ENCODE results near the gene ZNRF2. TPM values are rescaled to one million over a fixed set of nuclear protein-coding genes. Genes with fewer than 3 reads are reported as not detected.
"Not testable (repeated sequence)": the region's sequence is repeated elsewhere in the genome, so short reads cannot be mapped to it uniquely, and the experiment has no call there.

ZNRF2 gene
- total RNA-seq, 1 experiment from 2014 or later = 45.3 TPM

DNA sequence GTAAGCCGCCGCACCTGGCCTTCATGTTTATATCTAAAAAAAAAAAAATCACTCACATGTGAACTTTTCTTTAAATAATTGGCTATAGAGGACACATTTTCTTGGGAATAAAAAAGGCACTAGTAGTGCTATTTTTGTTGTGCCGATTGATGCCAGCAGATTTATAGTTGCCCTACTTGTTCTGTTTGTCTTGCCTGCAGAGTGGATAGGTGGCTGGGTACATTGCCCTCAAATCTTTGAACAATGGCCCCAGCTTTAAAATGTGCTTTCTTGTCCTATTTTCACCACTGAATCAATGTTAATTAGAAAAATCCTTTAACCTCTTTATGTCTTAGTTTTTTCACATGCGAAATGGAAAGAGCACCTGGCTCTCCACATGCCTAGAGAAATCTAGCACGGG lies 30.1 kb upstream of the ZNRF2 start:
- Histone ChIP-seq H4K20me1 (ENCODE audit: insufficient read depth, low read depth, low read length) (no peaks in the 10 kb centered on the region), H3K36me3 (ENCODE audit: insufficient read depth, low read length) (no peaks in the 10 kb centered on the region), H3K9ac (ENCODE audit: low read length) (no peak overlapping the region), H3K9me3 (ENCODE audit: low read length) (no peaks in the 10 kb centered on the region), H3K9me2 (replicated peaks; ENCODE audit: insufficient read depth, low read length) (no peaks in the 10 kb centered on the region), H3K4me2 (ENCODE audit: low read depth, low read length, poor library complexity, severe bottlenecking) (no peak overlapping the region), H3K27me3 (ENCODE audit: low read length) (no peaks in the 10 kb centered on the region), H3K79me2 (ENCODE audit: low read length) (no peaks in the 10 kb centered on the region), H3K27ac (ENCODE audit: low read length) (no peak overlapping the region), H2AFZ (ENCODE audit: low read length) (no peak overlapping the region), H3K4me1 (ENCODE audit: low read length) (peaks cover 12% of the 10 kb centered on the region), H3K4me3 (ENCODE audit: low read length) (no peak overlapping the region)
- no peak for DNase-seq

DNA sequence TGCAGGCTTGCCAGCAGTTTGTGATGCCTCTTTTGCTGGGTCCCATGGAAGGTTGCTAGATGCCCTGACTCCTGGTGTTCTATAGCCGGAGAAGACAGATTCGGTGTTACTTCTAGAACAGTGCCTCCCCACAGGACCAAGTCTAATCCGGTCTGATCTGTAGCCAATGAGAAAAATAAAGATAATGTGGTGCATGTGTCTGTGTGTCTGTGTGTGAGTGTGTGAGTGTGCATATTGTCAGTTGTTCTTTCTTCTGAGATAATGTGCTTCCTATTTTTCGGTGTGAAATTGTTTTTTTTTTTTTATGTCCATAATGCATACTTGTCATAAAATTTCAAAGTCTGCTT lies 29.7 kb upstream of the ZNRF2 start:
- no peak overlapping the region for H2AFZ ChIP-seq (ENCODE audit: low read length)
- H3K79me2 ChIP-seq (ENCODE audit: low read length) = no peaks in the 10 kb centered on the region
- no peak overlapping the region for H3K27ac ChIP-seq (ENCODE audit: low read length)
- H3K36me3 ChIP-seq (ENCODE audit: insufficient read depth, low read length) = no peaks in the 10 kb centered on the region
- no peak overlapping the region for H3K4me2 ChIP-seq (ENCODE audit: low read depth, low read length, poor library complexity, severe bottlenecking)
- H3K9me2 ChIP-seq (replicated peaks; ENCODE audit: insufficient read depth, low read length) = no peaks in the 10 kb centered on the region
- H3K9ac ChIP-seq (ENCODE audit: low read length) = no peak overlapping the region
- DNase-seq = no peak
- no peaks in the 10 kb centered on the region for H4K20me1 ChIP-seq (ENCODE audit: insufficient read depth, low read depth, low read length)
- no peaks in the 10 kb centered on the region for H3K9me3 ChIP-seq (ENCODE audit: low read length)
- peaks cover 11% of the 10 kb centered on the region for H3K4me1 ChIP-seq (ENCODE audit: low read length)
- H3K27me3 ChIP-seq (ENCODE audit: low read length) = no peaks in the 10 kb centered on the region
- H3K4me3 ChIP-seq (ENCODE audit: low read length) = no peak overlapping the region

DNA sequence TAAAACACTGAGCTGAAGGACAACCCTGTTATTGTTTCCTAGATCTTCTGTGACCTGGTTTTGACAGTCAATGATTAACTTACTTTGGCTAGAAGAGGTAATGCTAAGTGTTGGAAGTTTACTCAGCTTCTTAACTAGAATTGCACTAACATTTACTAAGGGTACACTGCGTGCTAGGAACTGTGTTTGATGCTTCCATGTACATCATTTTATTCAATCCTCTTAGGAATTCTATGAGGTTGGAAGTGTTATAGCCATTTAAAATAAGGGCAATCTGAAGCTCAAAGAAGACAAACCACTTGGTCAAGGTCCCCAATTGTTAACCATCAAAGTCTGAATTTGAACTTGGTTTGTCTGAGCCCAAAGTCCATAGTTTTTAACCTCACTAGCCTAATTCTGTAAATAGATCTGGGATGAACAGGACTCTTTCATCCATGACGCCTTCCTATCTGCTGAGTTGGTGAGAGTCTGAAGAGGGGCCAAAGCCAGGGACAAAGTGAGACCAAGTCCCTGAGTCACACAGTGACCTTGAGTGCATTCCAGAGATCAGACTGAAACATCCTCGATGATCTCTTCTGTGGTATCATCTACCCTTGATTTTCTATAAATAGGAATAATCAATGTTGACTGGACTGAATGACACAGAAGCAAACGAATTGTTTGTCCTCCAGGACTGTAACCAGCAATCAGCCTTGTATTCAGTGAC lies 29.2 kb upstream of the ZNRF2 start:
- H3K27me3 ChIP-seq (ENCODE audit: low read length) = no peaks in the 10 kb centered on the region
- no peak overlapping the region for H3K9ac ChIP-seq (ENCODE audit: low read length)
- no peaks in the 10 kb centered on the region for H4K20me1 ChIP-seq (ENCODE audit: insufficient read depth, low read depth, low read length)
- H3K79me2 ChIP-seq (ENCODE audit: low read length) = no peaks in the 10 kb centered on the region
- H3K36me3 ChIP-seq (ENCODE audit: insufficient read depth, low read length) = no peaks in the 10 kb centered on the region
- H3K4me3 ChIP-seq (ENCODE audit: low read length) = no peak overlapping the region
- no peak for DNase-seq
- H3K9me3 ChIP-seq (ENCODE audit: low read length) = no peaks in the 10 kb centered on the region
- H3K27ac ChIP-seq (ENCODE audit: low read length) = no peak overlapping the region
- no peak overlapping the region for H3K4me2 ChIP-seq (ENCODE audit: low read depth, low read length, poor library complexity, severe bottlenecking)
- peaks cover 6% of the 10 kb centered on the region for H3K4me1 ChIP-seq (ENCODE audit: low read length)
- H3K9me2 ChIP-seq (replicated peaks; ENCODE audit: insufficient read depth, low read length) = no peaks in the 10 kb centered on the region
- no peak overlapping the region for H2AFZ ChIP-seq (ENCODE audit: low read length)

DNA sequence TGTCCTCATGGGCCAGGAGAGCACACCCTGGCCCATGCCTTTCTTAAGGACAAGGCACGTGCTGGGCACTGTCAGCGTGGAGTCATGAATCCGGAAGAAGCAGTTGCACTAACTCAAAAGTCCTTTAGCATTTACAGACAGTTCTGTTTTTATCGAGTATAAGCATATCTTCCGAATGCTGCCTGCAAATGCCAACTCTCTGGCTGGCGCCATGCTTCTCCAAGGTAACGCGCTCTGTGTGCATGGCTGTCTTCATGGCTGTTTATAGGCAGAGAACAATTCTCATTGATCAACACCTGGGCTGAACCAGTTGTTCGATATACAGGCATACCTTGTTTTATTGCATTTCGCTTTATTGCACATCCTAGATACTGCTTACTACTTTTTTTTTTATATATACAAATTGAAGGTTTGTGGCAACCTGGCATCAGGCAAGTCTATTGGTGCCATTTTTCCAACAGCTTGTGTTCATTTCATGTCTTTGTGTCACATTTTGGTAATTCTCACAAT lies 28.0 kb upstream of the ZNRF2 start:
- Histone ChIP-seq H3K9ac (ENCODE audit: low read length) (no peak overlapping the region), H3K27ac (ENCODE audit: low read length) (no peak overlapping the region), H3K79me2 (ENCODE audit: low read length) (no peaks in the 10 kb centered on the region), H3K9me2 (replicated peaks; ENCODE audit: insufficient read depth, low read length) (no peaks in the 10 kb centered on the region), H3K27me3 (ENCODE audit: low read length) (no peaks in the 10 kb centered on the region), H3K36me3 (ENCODE audit: insufficient read depth, low read length) (no peaks in the 10 kb centered on the region), H4K20me1 (ENCODE audit: insufficient read depth, low read depth, low read length) (no peaks in the 10 kb centered on the region), H3K4me3 (ENCODE audit: low read length) (no peak overlapping the region), H3K9me3 (ENCODE audit: low read length) (no peaks in the 10 kb centered on the region), H2AFZ (ENCODE audit: low read length) (no peak overlapping the region), H3K4me2 (ENCODE audit: low read depth, low read length, poor library complexity, severe bottlenecking) (no peak overlapping the region), H3K4me1 (ENCODE audit: low read length) (no peaks in the 10 kb centered on the region)
- no peak for DNase-seq

DNA sequence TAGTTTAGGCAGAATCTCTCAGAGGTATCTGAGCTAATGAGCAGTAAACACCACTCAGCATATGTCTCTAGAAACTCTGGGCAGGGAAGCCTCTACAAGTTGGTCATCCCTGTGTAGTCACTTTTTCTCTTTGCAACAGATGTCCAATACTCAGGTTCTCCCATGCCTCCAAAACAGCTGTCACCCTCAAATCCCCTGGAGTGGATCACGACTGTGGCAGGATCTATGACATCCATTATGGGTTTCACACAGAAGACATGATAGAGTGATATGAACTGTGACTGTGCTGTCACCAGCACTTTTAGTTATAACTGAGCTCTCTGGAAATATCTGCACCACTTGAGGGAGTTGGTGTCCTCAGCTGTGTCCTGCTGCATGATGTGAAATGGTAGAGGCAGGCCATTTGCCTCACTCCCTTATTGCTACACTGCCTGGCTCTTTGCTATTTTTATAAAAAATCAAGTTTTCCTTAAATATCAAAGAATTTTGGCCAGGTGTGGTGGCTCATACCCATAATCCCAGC lies 24.1 kb upstream of the ZNRF2 start:
- Histone ChIP-seq H3K9ac (ENCODE audit: low read length) (no peak overlapping the region), H4K20me1 (ENCODE audit: insufficient read depth, low read depth, low read length) (no peaks in the 10 kb centered on the region), H3K4me3 (ENCODE audit: low read length) (no peak overlapping the region), H3K9me3 (ENCODE audit: low read length) (no peaks in the 10 kb centered on the region), H2AFZ (ENCODE audit: low read length) (no peak overlapping the region), H3K9me2 (replicated peaks; ENCODE audit: insufficient read depth, low read length) (no peaks in the 10 kb centered on the region), H3K79me2 (ENCODE audit: low read length) (no peaks in the 10 kb centered on the region), H3K27me3 (ENCODE audit: low read length) (no peaks in the 10 kb centered on the region), H3K36me3 (ENCODE audit: insufficient read depth, low read length) (no peaks in the 10 kb centered on the region), H3K27ac (ENCODE audit: low read length) (no peak overlapping the region), H3K4me1 (ENCODE audit: low read length) (peaks cover 4% of the 10 kb centered on the region; the same call in 1 of the 2 replicates), H3K4me2 (ENCODE audit: low read depth, low read length, poor library complexity, severe bottlenecking) (no peak overlapping the region)
- no peak for DNase-seq

DNA sequence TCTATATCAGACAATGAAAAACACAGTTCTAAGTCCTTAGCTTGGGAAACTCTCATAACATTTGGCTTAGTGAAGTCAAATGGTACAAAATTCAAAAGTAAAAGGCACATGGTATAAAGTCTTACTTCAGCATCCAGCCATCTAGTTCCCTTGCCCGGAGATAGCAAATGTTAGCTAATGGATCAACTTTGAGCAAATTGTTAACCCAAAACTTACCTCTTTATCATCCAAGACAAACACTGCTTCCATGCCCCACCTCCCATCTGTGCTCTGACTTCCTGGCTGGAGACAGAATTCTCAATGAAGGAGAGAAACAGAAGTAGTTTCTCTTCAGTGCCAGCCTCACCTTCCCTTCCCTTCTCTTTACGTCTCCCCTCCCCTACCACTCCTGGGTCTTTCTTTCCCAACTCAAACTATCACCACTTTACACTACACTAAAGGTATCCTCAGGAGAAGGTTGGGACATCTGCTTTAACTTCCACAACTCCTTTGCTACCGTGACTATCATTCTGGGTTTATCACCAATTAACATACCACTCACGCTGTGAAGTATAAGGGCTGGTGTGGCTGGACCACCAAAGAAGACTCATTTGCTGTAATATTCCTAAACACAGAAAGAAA lies 21.2 kb upstream of the ZNRF2 start:
- DNase-seq = no peak
- no peak overlapping the region for H3K4me2 ChIP-seq (ENCODE audit: low read depth, low read length, poor library complexity, severe bottlenecking)
- no peaks in the 10 kb centered on the region for H3K27me3 ChIP-seq (ENCODE audit: low read length)

DNA sequence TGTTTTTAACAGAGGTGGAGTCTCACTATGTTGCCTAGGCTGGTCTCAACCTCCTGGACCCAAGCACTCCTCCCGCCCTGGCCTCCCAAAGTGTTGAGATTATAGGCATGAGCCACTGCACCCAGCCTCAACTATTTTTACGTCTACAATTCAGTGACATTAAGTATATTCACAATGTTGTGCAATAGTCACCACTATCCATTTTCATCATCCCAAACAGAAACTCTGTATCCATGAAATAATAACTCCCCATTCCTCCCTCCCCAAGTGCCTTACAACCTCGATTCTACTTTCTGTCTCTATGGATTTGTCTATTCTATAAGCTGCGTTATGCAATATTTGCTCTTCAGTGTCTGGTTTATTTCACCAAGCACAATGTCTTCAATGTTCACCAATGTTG lies 20.3 kb upstream of the ZNRF2 start:
- DNase-seq = no peak
- no peaks in the 10 kb centered on the region for H3K36me3 ChIP-seq (ENCODE audit: insufficient read depth, low read length)
- no peak overlapping the region for H2AFZ ChIP-seq (ENCODE audit: low read length)
- no peak overlapping the region for H3K4me3 ChIP-seq (ENCODE audit: low read length)
- no peaks in the 10 kb centered on the region for H4K20me1 ChIP-seq (ENCODE audit: insufficient read depth, low read depth, low read length)
- H3K4me2 ChIP-seq (ENCODE audit: low read depth, low read length, poor library complexity, severe bottlenecking) = no peak overlapping the region
- H3K27ac ChIP-seq (ENCODE audit: low read length) = no peak overlapping the region
- no peaks in the 10 kb centered on the region for H3K9me2 ChIP-seq (replicated peaks; ENCODE audit: insufficient read depth, low read length)
- no peaks in the 10 kb centered on the region for H3K27me3 ChIP-seq (ENCODE audit: low read length)
- H3K9me3 ChIP-seq (ENCODE audit: low read length) = no peaks in the 10 kb centered on the region
- H3K79me2 ChIP-seq (ENCODE audit: low read length) = no peaks in the 10 kb centered on the region
- H3K9ac ChIP-seq (ENCODE audit: low read length) = no peak overlapping the region
- H3K4me1 ChIP-seq (ENCODE audit: low read length) = peaks cover 28% of the 10 kb centered on the region

More for the DNA sequence above, 21.2 kb upstream of the ZNRF2 start:
- Histone ChIP-seq H3K79me2 (ENCODE audit: low read length) (no peaks in the 10 kb centered on the region), H3K9me2 (replicated peaks; ENCODE audit: insufficient read depth, low read length) (no peaks in the 10 kb centered on the region), H3K4me1 (ENCODE audit: low read length) (peaks cover 23% of the 10 kb centered on the region), H4K20me1 (ENCODE audit: insufficient read depth, low read depth, low read length) (no peaks in the 10 kb centered on the region), H2AFZ (ENCODE audit: low read length) (no peak overlapping the region), H3K9ac (ENCODE audit: low read length) (no peak overlapping the region), H3K27ac (ENCODE audit: low read length) (no peak overlapping the region), H3K4me3 (ENCODE audit: low read length) (no peak overlapping the region), H3K9me3 (ENCODE audit: low read length) (no peaks in the 10 kb centered on the region), H3K36me3 (ENCODE audit: insufficient read depth, low read length) (no peaks in the 10 kb centered on the region)

DNA sequence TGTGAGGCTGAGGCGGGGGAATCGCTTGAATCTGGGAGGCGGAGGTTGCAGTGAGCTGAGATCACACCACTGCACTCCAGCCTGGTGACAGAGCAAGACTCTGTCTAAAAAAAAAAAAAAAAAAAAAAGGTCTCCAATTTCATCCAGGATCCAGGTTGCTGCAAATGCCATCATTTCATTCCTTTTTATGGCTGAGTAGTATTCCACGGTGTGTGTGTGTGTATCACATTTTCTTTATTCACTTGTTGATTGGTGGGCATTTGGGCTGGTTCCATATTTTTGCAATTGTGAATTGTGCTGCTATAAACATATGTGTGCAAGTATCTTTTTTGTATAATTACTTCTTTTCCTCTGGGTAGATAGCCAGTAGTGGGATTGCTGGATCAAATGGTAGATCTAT lies 19.2 kb upstream of the ZNRF2 start:
- H3K4me2 ChIP-seq (ENCODE audit: low read depth, low read length, poor library complexity, severe bottlenecking); H3K36me3 ChIP-seq (ENCODE audit: insufficient read depth, low read length); H4K20me1 ChIP-seq (ENCODE audit: insufficient read depth, low read depth, low read length); H3K4me3 ChIP-seq (ENCODE audit: low read length); H3K79me2 ChIP-seq (ENCODE audit: low read length); H3K9me3 ChIP-seq (ENCODE audit: low read length); H3K27me3 ChIP-seq (ENCODE audit: low read length); H3K9me2 ChIP-seq (replicated peaks; ENCODE audit: insufficient read depth, low read length); H3K27ac ChIP-seq (ENCODE audit: low read length); H2AFZ ChIP-seq (ENCODE audit: low read length); DNase-seq; H3K9ac ChIP-seq (ENCODE audit: low read length): not testable (repeated sequence)
- H3K4me1 ChIP-seq (ENCODE audit: low read length) = peaks cover 28% of the 10 kb centered on the region
